HepG2 (cell line): ENCODE measurements around the gene GZF1. TPM values are rescaled to one million over a fixed set of nuclear protein-coding genes. Genes with fewer than 3 reads are reported as not detected.

ENCODE experiments used
- HIC2 ChIP-seq: sonication (generic); formaldehyde crosslinking; IDR thresholded peaks from 2 replicates; pipeline ENCODE4 v1.9.0; 2022; ENCODE audit warnings: low read depth, missing genetic modification reagents
- HNF1A ChIP-seq, 2 experiments: sonication (generic) in 1 of 2; formaldehyde crosslinking in 1 of 2; IDR thresholded peaks; 2 replicates each; pipeline versions ENCODE4 v1.4.0 to v1.6.1; 2016 to 2020; ENCODE audit warnings: borderline replicate concordance in 1 of 2, low read depth in 1 of 2, mild to moderate bottlenecking in 1 of 2, missing genetic modification reagents in 1 of 2
- KDM4B ChIP-seq: sonication (generic); formaldehyde crosslinking; IDR thresholded peaks from 2 replicates; pipeline ENCODE4 v1.4.0; 2020; ENCODE audit warnings: missing genetic modification reagents
- KLF6 ChIP-seq: IDR thresholded peaks from 2 replicates; pipeline ENCODE4 v1.8.0; 2016; ENCODE audit warnings: missing biosample characterization, missing genetic modification reagents
- MATR3 ChIP-seq: sonication (generic); formaldehyde crosslinking; IDR thresholded peaks from 2 replicates; pipeline ENCODE4 v1.4.0; 2020; ENCODE audit warnings: missing genetic modification reagents
- RFXANK ChIP-seq: IDR thresholded peaks from 2 replicates; pipeline ENCODE4 v1.6.1; 2016
- SIN3B ChIP-seq: fragments of 150-350 bp; IDR thresholded peaks from 2 replicates; pipeline ENCODE4 v1.6.1; 2014; ENCODE audit warnings: low read length
- TBL1XR1 ChIP-seq: fragments of 150-350 bp; IDR thresholded peaks from 2 replicates; pipeline ENCODE4 v1.6.1; 2014; ENCODE audit warnings: borderline replicate concordance, low read length; ENCODE audit not compliant: partially characterized antibody
- TCF7L2 ChIP-seq: IDR thresholded peaks from 2 replicates; pipeline ENCODE4 v1.6.1; 2011; ENCODE audit warnings: mild to moderate bottlenecking, low read depth, low read length, moderate library complexity
- XRCC5 ChIP-seq: fragments of 200-400 bp; formaldehyde crosslinking; optimal IDR thresholded peaks from 2 replicates; pipeline ENCODE3; 2017; ENCODE audit warnings: mild to moderate bottlenecking, low read length
- ZNF460 ChIP-seq: sonication (generic); formaldehyde crosslinking; IDR thresholded peaks from 2 replicates; pipeline ENCODE4 v1.5.1; 2020; ENCODE audit warnings: missing genetic modification reagents, mild to moderate bottlenecking, borderline replicate concordance
- ZNF704 ChIP-seq: sonication (generic); formaldehyde crosslinking; IDR thresholded peaks from 2 replicates; pipeline ENCODE4 v1.8.1; 2023; ENCODE audit warnings: mild to moderate bottlenecking, inconsistent platforms, moderate library complexity, missing genetic modification reagents, borderline replicate concordance
- ZNF710 ChIP-seq: sonication (generic); formaldehyde crosslinking; IDR thresholded peaks from 2 replicates; pipeline ENCODE4 v1.5.0; 2020; ENCODE audit warnings: mild to moderate bottlenecking, missing genetic modification reagents, borderline replicate concordance
- polyA plus RNA-seq, 8 experiments: library from polyadenylated mRNA; depleted of rRNA in 3 of 8; stranded (reverse) in 7 of 8; unstranded in 1 of 8; fragments of >200 nt; fragmentation: Illumina TruSeq in 4 of 8; extraction: Trizol in 4 of 8; gene quantifications; 2 replicates each; pipeline versions ENCODE4 v1.2.1 to v1.2.3, GENCODE V29; 2011 to 2016; ENCODE audit warnings: low read depth in 4 of 8, missing spikeins in 1 of 8, mixed read lengths in 1 of 8; ENCODE audit not compliant: insufficient read depth in 1 of 8
- total RNA-seq, 5 experiments: library from RNA; depleted of rRNA; stranded (reverse); fragments of >200 nt; fragmentation: Illumina TruSeq; extraction: Trizol; gene quantifications; 2 replicates each; pipeline ENCODE4 v1.2.3, GENCODE V29; 2016; ENCODE audit warnings: low read depth in 1 of 5
- TF ChIP-seq, protein P1 (sequence below): IDR thresholded peaks from 2 replicates; pipeline ENCODE4 v1.6.1; 2016; ENCODE audit warnings: mild to moderate bottlenecking
- TF ChIP-seq, protein P2 (sequence below): sonication (generic); formaldehyde crosslinking; IDR thresholded peaks from 2 replicates; pipeline ENCODE4 v1.4.0; 2020; ENCODE audit warnings: missing genetic modification reagents

Gene GZF1
- total and polyA plus RNA-seq, 2 of the 13 experiments (the other 11 are each of a cell fraction or from before 2014, with no cell fraction given), result 16.9 to 26.0 TPM

- TF ChIP-seq ZNF460 (CRISPR knock-in tag) (no peak), KLF6 (CRISPR knock-in tag) (no peak), ZNF710 (CRISPR knock-in tag) (no peak), XRCC5 (no peak), HIC2 (CRISPR knock-in tag) (no peak), HNF1A (IDR thresholded peaks at IDR 0.05; ENCODE audit: low read depth) (no peak), HNF1A (CRISPR knock-in tag; IDR thresholded peaks at IDR 0.05; ENCODE audit: borderline replicate concordance) (no peak), RFXANK (no peak), KDM4B (no peak), TCF7L2 (no peak), ZNF704 (CRISPR knock-in tag) (no peak; the same call in 1 of the 2 replicates), MATR3 (CRISPR knock-in tag) (no peak), TBL1XR1 (no peak), SIN3B (no peak)
- TF ChIP-seq, protein P1, sequence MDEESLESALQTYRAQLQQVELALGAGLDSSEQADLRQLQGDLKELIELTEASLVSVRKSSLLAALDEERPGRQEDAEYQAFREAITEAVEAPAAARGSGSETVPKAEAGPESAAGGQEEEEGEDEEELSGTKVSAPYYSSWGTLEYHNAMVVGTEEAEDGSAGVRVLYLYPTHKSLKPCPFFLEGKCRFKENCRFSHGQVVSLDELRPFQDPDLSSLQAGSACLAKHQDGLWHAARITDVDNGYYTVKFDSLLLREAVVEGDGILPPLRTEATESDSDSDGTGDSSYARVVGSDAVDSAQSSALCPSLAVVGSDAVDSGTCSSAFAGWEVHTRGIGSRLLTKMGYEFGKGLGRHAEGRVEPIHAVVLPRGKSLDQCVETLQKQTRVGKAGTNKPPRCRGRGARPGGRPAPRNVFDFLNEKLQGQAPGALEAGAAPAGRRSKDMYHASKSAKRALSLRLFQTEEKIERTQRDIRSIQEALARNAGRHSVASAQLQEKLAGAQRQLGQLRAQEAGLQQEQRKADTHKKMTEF (CRISPR knock-in tag), result no peak
- TF ChIP-seq, protein P2, sequence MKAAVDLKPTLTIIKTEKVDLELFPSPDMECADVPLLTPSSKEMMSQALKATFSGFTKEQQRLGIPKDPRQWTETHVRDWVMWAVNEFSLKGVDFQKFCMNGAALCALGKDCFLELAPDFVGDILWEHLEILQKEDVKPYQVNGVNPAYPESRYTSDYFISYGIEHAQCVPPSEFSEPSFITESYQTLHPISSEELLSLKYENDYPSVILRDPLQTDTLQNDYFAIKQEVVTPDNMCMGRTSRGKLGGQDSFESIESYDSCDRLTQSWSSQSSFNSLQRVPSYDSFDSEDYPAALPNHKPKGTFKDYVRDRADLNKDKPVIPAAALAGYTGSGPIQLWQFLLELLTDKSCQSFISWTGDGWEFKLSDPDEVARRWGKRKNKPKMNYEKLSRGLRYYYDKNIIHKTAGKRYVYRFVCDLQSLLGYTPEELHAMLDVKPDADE (CRISPR knock-in tag), result no peak
Measured at GRCh38 chr20:23419995-23420901, 58.3 kb downstream of the GZF1 start (continued).
